HCT116 (cell line): ENCODE measurements around the gene HTR3B.

Source experiments
- ELF1 ChIP-seq: IDR thresholded peaks from 2 replicates; pipeline ENCODE4 v1.6.1; 2012; ENCODE audit warnings: low read depth, borderline replicate concordance
- EZH2 ChIP-seq: fragments of 200-600 bp; sonication (generic); IDR thresholded peaks from 2 replicates; pipeline ENCODE4 v1.6.1; 2017; ENCODE audit warnings: antibody characterized with exemption, mixed run types
- EZH2phosphoT487 ChIP-seq: fragments of 200-600 bp; IDR thresholded peaks from 2 replicates; pipeline ENCODE4 v1.6.1; 2018; ENCODE audit warnings: antibody characterized with exemption, borderline replicate concordance
- FOSL1 ChIP-seq: IDR thresholded peaks from 2 replicates; pipeline ENCODE4 v1.6.1; 2012; ENCODE audit warnings: low read depth
- POLR2A ChIP-seq: IDR thresholded peaks from 2 replicates; pipeline ENCODE4 v1.7.0; 2011; ENCODE audit warnings: borderline replicate concordance; ENCODE audit not compliant: insufficient read depth, insufficient read length; ENCODE audit errors: extremely low read depth
- POLR2AphosphoS5 ChIP-seq: IDR thresholded peaks from 2 replicates; pipeline ENCODE4 v1.6.1; 2011; ENCODE audit warnings: mild to moderate bottlenecking, low read depth, low read length, moderate library complexity
- TCF7L2 ChIP-seq: IDR thresholded peaks from 2 replicates; pipeline ENCODE4 v1.7.0; 2011; ENCODE audit warnings: borderline replicate concordance, inconsistent platforms; ENCODE audit not compliant: insufficient read depth, insufficient read length; ENCODE audit errors: extremely low read depth
- YY1 ChIP-seq: IDR thresholded peaks from 2 replicates; pipeline ENCODE4 v1.6.1; 2011; ENCODE audit warnings: low read length, low read depth, moderate library complexity, mild to moderate bottlenecking; ENCODE audit not compliant: insufficient replicate concordance; ENCODE audit errors: extremely low read depth
- ZFX ChIP-seq: fragments of 450-650 bp; IDR thresholded peaks from 2 replicates; pipeline ENCODE4 v1.6.1; 2017
- TF ChIP-seq, protein P1 (sequence below), 3 experiments: fragments of 200-600 bp in 1 of 3; sonication (generic) in 1 of 3; IDR thresholded peaks in 2 of 3; conservative IDR thresholded peaks in 1 of 3; 2 replicates each; pipeline ENCODE4 v1.5.1; 2012 to 2017; ENCODE audit warnings: low read depth in 2 of 3, low read length in 2 of 3, antibody characterized with exemption in 1 of 3, borderline replicate concordance in 1 of 3, control low read depth in 1 of 3, mild to moderate bottlenecking in 1 of 3, mixed read lengths in 1 of 3, mixed run types in 1 of 3, moderate library complexity in 1 of 3; ENCODE audit not compliant: insufficient read depth in 1 of 3
- TF ChIP-seq, protein P2 (sequence below): IDR thresholded peaks from 2 replicates; pipeline ENCODE4 v1.6.1; 2012
- TF ChIP-seq, protein P3 (sequence below): IDR thresholded peaks from 2 replicates; pipeline ENCODE4 v1.6.1; 2012; ENCODE audit warnings: low read depth

DNA sequence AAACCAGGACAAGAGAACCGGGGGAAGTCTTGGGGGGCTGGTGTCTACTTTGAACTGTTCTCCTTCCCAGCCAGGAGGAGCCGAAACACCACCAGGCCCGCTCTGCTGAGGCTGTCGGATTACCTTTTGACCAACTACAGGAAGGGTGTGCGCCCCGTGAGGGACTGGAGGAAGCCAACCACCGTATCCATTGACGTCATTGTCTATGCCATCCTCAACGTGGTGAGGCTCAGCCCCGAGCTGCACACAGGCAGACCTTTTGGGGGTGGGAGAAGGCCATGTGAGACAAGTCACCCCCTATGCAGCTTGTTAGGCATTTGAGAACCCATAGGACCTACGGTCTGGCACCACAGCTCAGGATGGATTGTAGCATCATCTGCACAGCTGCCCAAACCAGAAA, 73.1 kb downstream of the HTR3B start:
- TF ChIP-seq, protein P1, sequence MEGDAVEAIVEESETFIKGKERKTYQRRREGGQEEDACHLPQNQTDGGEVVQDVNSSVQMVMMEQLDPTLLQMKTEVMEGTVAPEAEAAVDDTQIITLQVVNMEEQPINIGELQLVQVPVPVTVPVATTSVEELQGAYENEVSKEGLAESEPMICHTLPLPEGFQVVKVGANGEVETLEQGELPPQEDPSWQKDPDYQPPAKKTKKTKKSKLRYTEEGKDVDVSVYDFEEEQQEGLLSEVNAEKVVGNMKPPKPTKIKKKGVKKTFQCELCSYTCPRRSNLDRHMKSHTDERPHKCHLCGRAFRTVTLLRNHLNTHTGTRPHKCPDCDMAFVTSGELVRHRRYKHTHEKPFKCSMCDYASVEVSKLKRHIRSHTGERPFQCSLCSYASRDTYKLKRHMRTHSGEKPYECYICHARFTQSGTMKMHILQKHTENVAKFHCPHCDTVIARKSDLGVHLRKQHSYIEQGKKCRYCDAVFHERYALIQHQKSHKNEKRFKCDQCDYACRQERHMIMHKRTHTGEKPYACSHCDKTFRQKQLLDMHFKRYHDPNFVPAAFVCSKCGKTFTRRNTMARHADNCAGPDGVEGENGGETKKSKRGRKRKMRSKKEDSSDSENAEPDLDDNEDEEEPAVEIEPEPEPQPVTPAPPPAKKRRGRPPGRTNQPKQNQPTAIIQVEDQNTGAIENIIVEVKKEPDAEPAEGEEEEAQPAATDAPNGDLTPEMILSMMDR (IDR thresholded peaks at IDR 0.05 in 2 of 3, conservative IDR thresholded peaks at IDR 0.05 in 1 of 3; ENCODE audit: borderline replicate concordance in 1 of 3, insufficient read depth in 1 of 3, low read depth in 2 of 3, low read length in 2 of 3): no peak
- no peak for TF ChIP-seq POLR2A
- no peak for TF ChIP-seq ZFX
- TF ChIP-seq POLR2AphosphoS5: no peak
- no peak for TF ChIP-seq ELF1
- TF ChIP-seq YY1: no peak
- no peak for TF ChIP-seq EZH2phosphoT487
- no peak for TF ChIP-seq EZH2
- TF ChIP-seq, protein P2, sequence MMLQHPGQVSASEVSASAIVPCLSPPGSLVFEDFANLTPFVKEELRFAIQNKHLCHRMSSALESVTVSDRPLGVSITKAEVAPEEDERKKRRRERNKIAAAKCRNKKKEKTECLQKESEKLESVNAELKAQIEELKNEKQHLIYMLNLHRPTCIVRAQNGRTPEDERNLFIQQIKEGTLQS: no peak
- TF ChIP-seq FOSL1: no peak
- TF ChIP-seq, protein P3, sequence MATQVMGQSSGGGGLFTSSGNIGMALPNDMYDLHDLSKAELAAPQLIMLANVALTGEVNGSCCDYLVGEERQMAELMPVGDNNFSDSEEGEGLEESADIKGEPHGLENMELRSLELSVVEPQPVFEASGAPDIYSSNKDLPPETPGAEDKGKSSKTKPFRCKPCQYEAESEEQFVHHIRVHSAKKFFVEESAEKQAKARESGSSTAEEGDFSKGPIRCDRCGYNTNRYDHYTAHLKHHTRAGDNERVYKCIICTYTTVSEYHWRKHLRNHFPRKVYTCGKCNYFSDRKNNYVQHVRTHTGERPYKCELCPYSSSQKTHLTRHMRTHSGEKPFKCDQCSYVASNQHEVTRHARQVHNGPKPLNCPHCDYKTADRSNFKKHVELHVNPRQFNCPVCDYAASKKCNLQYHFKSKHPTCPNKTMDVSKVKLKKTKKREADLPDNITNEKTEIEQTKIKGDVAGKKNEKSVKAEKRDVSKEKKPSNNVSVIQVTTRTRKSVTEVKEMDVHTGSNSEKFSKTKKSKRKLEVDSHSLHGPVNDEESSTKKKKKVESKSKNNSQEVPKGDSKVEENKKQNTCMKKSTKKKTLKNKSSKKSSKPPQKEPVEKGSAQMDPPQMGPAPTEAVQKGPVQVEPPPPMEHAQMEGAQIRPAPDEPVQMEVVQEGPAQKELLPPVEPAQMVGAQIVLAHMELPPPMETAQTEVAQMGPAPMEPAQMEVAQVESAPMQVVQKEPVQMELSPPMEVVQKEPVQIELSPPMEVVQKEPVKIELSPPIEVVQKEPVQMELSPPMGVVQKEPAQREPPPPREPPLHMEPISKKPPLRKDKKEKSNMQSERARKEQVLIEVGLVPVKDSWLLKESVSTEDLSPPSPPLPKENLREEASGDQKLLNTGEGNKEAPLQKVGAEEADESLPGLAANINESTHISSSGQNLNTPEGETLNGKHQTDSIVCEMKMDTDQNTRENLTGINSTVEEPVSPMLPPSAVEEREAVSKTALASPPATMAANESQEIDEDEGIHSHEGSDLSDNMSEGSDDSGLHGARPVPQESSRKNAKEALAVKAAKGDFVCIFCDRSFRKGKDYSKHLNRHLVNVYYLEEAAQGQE: no peak
- no peak for TF ChIP-seq TCF7L2
